ENCODE results near the gene PALLD.
"Not testable (repeated sequence)": the region's sequence is repeated elsewhere in the genome, so short reads cannot be mapped to it uniquely, and the experiment has no call there.

The PALLD gene

GRCh38 chr4:168711197-168712140, 214.6 kb downstream of the PALLD start:
- no peak for FAIRE-seq

- FAIRE-seq = no peak
Observed at GRCh38 chr4:168712316-168712890, 215.6 kb downstream of the PALLD start.

- no peak for FAIRE-seq
Observed at GRCh38 chr4:168713253-168713652, 216.4 kb downstream of the PALLD start.

GRCh38 chr4:168715896-168716295, 219.0 kb downstream of the PALLD start:
- no peak for FAIRE-seq

- FAIRE-seq = no peak
Observed at GRCh38 chr4:168716406-168717129, 219.7 kb downstream of the PALLD start.

- FAIRE-seq = no peak
Observed at GRCh38 chr4:168717847-168718246, 221.0 kb downstream of the PALLD start.

- no peak for FAIRE-seq
Observed at GRCh38 chr4:168719725-168720124, 222.9 kb downstream of the PALLD start.

- FAIRE-seq = no peak
Observed at GRCh38 chr4:168720396-168720900, 223.6 kb downstream of the PALLD start.

- no peak for FAIRE-seq
Observed at GRCh38 chr4:168722391-168722790, 225.5 kb downstream of the PALLD start.

- FAIRE-seq = no peak
Observed at GRCh38 chr4:168723020-168723419, 226.2 kb downstream of the PALLD start.

GRCh38 chr4:168723569-168723968, 226.7 kb downstream of the PALLD start:
- FAIRE-seq = no peak

GRCh38 chr4:168724243-168724642, 227.4 kb downstream of the PALLD start:
- FAIRE-seq = no peak

GRCh38 chr4:168724686-168725411, 228.0 kb downstream of the PALLD start:
- no peak for FAIRE-seq

GRCh38 chr4:168725930-168726329, 229.1 kb downstream of the PALLD start:
- no peak for FAIRE-seq

- FAIRE-seq = not testable (repeated sequence)
Observed at GRCh38 chr4:168727181-168727580, 230.3 kb downstream of the PALLD start.

- no peak for FAIRE-seq
Observed at GRCh38 chr4:168731006-168731636, 234.3 kb downstream of the PALLD start.

GRCh38 chr4:168731706-168732414, 235.0 kb downstream of the PALLD start:
- no peak for FAIRE-seq

GRCh38 chr4:168732714-168733113, 235.9 kb downstream of the PALLD start:
- FAIRE-seq = no peak

GRCh38 chr4:168734703-168735678, 238.1 kb downstream of the PALLD start:
- FAIRE-seq = no peak

- no peak for FAIRE-seq
Observed at GRCh38 chr4:168735735-168736134, 238.9 kb downstream of the PALLD start.

Data from G401.6 (cell line).